Activated CD8-positive, alpha-beta memory T cell treated with anti-CD3 and anti-CD28 coated beads for 24 hours (primary cell): Measurements from ENCODE around the gene ADAMTS14.

ENCODE experiments used
- DNase-seq: peaks from one replicate; pipeline ENCODE4 v3.0.0-alpha.2; 2020

ADAMTS14 gene

GRCh38 chr10:70791386-70792039 is 119.2 kb downstream of the ADAMTS14 start:
- DNase-seq: no peak

GRCh38 chr10:70795613-70796012 is 123.3 kb downstream of the ADAMTS14 start:
- no peak for DNase-seq

- no peak for DNase-seq
Measured at GRCh38 chr10:70797840-70798239, 125.5 kb downstream of the ADAMTS14 start.

- DNase-seq: no peak
Measured at GRCh38 chr10:70799124-70799523, 126.8 kb downstream of the ADAMTS14 start.

- no peak for DNase-seq
Measured at GRCh38 chr10:70801854-70802253, 129.5 kb downstream of the ADAMTS14 start.

- no peak for DNase-seq
Measured at GRCh38 chr10:70803775-70804420, 131.6 kb downstream of the ADAMTS14 start.

- no peak for DNase-seq
Measured at GRCh38 chr10:70804421-70804808, 132.1 kb downstream of the ADAMTS14 start.

- no peak for DNase-seq
Measured at GRCh38 chr10:70805619-70806215, 133.4 kb downstream of the ADAMTS14 start.

- DNase-seq: no peak
Measured at GRCh38 chr10:70806841-70807240, 134.5 kb downstream of the ADAMTS14 start.

- DNase-seq: no peak
Measured at GRCh38 chr10:70807556-70807955, 135.2 kb downstream of the ADAMTS14 start.

- no peak for DNase-seq
Measured at GRCh38 chr10:70809011-70809611, 136.8 kb downstream of the ADAMTS14 start.

- DNase-seq: no peak
Measured at GRCh38 chr10:70809726-70810125, 137.4 kb downstream of the ADAMTS14 start.

- no peak for DNase-seq
Measured at GRCh38 chr10:70810967-70811366, 138.7 kb downstream of the ADAMTS14 start.

GRCh38 chr10:70811881-70812280 is 139.6 kb downstream of the ADAMTS14 start:
- DNase-seq: no peak
